GM12878 (cell line): ENCODE data around the gene CD300H.

Experiments used
- EGR1 ChIP-seq, 2 experiments: IDR thresholded peaks; 1 replicate in 1 of 2; 2 replicates in 1 of 2; pipeline ENCODE4 v1.6.1; 2011 to 2012; ENCODE audit warnings: low read depth in 2 of 2, low read length in 2 of 2, borderline replicate concordance in 1 of 2, mild to moderate bottlenecking in 1 of 2, moderate library complexity in 1 of 2
- MTA3 ChIP-seq: IDR thresholded peaks from 2 replicates; pipeline ENCODE4 v1.6.1; 2012; ENCODE audit warnings: low read length, inconsistent platforms, borderline replicate concordance
- NFYB ChIP-seq: IDR thresholded peaks from 2 replicates; pipeline ENCODE4 v1.6.1; 2011; ENCODE audit warnings: low read depth, mild to moderate bottlenecking, low read length, improper control_type of control experiment, moderate library complexity; ENCODE audit not compliant: insufficient read depth
- POLR2A ChIP-seq: IDR thresholded peaks from 2 replicates; pipeline ENCODE4 v1.6.1; 2011; ENCODE audit warnings: low read depth, mild to moderate bottlenecking, low read length
- RAD21 ChIP-seq: IDR thresholded peaks from 2 replicates; pipeline ENCODE4 v1.6.1; 2011; ENCODE audit warnings: mild to moderate bottlenecking, low read depth, low read length, moderate library complexity; ENCODE audit not compliant: insufficient read depth
- SPI1 ChIP-seq: IDR thresholded peaks from 2 replicates; pipeline ENCODE4 v1.6.1; 2011; ENCODE audit warnings: low read depth, mild to moderate bottlenecking, low read length, moderate library complexity, borderline replicate concordance; ENCODE audit not compliant: insufficient read depth
- TF ChIP-seq, protein P1 (sequence below): fragments of 450-650 bp; conservative IDR thresholded peaks from 2 replicates; pipeline ENCODE4 v1.6.1; 2017; ENCODE audit warnings: mild to moderate bottlenecking, moderate library complexity
- TF ChIP-seq, protein P2 (sequence below), 3 experiments: IDR thresholded peaks in 2 of 3; conservative IDR thresholded peaks in 1 of 3; 2 replicates each; pipeline ENCODE4 v1.5.1; 2011; ENCODE audit warnings: low read depth in 3 of 3, low read length in 3 of 3, mild to moderate bottlenecking in 3 of 3, control low read depth in 2 of 3, moderate library complexity in 2 of 3, inconsistent platforms in 1 of 3, mixed read lengths in 1 of 3; ENCODE audit not compliant: control insufficient read depth in 2 of 3, insufficient read depth in 1 of 3; ENCODE audit errors: extremely low read depth in 1 of 3
- TF ChIP-seq, protein P3 (sequence below): fragments of 450-650 bp; IDR thresholded peaks from 2 replicates; pipeline ENCODE4 v1.6.1; 2018; ENCODE audit warnings: borderline replicate concordance, mild to moderate bottlenecking; ENCODE audit not compliant: partially characterized antibody

DNA sequence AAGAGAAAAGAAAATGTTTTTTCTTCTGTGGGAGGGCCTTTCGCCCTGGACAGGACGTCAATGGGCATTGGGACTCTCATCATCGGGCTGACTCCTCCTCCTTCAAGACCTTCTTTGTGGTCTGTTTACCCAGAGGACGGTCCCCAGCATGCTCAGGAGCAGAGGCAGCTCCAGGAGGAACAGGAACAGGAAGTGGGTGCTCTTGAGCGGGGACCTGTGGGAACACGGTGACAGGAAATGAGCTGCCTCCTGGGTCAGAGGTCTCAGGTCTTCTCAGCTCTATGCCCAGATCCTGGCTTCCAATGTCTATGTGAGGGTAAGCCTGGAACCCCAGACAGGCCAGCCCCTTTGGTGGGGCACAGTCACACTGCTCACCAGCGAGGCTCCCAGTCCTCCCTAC, 12.6 kb upstream of the CD300H start:
- TF ChIP-seq, protein P1, sequence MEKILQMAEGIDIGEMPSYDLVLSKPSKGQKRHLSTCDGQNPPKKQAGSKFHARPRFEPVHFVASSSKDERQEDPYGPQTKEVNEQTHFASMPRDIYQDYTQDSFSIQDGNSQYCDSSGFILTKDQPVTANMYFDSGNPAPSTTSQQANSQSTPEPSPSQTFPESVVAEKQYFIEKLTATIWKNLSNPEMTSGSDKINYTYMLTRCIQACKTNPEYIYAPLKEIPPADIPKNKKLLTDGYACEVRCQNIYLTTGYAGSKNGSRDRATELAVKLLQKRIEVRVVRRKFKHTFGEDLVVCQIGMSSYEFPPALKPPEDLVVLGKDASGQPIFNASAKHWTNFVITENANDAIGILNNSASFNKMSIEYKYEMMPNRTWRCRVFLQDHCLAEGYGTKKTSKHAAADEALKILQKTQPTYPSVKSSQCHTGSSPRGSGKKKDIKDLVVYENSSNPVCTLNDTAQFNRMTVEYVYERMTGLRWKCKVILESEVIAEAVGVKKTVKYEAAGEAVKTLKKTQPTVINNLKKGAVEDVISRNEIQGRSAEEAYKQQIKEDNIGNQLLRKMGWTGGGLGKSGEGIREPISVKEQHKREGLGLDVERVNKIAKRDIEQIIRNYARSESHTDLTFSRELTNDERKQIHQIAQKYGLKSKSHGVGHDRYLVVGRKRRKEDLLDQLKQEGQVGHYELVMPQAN: no peak
- TF ChIP-seq, protein P2, sequence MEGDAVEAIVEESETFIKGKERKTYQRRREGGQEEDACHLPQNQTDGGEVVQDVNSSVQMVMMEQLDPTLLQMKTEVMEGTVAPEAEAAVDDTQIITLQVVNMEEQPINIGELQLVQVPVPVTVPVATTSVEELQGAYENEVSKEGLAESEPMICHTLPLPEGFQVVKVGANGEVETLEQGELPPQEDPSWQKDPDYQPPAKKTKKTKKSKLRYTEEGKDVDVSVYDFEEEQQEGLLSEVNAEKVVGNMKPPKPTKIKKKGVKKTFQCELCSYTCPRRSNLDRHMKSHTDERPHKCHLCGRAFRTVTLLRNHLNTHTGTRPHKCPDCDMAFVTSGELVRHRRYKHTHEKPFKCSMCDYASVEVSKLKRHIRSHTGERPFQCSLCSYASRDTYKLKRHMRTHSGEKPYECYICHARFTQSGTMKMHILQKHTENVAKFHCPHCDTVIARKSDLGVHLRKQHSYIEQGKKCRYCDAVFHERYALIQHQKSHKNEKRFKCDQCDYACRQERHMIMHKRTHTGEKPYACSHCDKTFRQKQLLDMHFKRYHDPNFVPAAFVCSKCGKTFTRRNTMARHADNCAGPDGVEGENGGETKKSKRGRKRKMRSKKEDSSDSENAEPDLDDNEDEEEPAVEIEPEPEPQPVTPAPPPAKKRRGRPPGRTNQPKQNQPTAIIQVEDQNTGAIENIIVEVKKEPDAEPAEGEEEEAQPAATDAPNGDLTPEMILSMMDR (IDR thresholded peaks at IDR 0.05 in 2 of 3, conservative IDR thresholded peaks at IDR 0.05 in 1 of 3; ENCODE audit: control insufficient read depth in 2 of 3, extremely low read depth in 1 of 3, insufficient read depth in 1 of 3, low read depth in 3 of 3, low read length in 3 of 3): no peak
- no peak; the same call in 1 of the 2 replicates for TF ChIP-seq SPI1
- TF ChIP-seq POLR2A: no peak
- TF ChIP-seq EGR1 (IDR thresholded peaks at IDR 0.05; ENCODE audit: borderline replicate concordance in 1 of 2, low read depth in 2 of 2, low read length in 2 of 2): no peak
- TF ChIP-seq NFYB: no peak
- TF ChIP-seq RAD21: no peak
- TF ChIP-seq, protein P3, sequence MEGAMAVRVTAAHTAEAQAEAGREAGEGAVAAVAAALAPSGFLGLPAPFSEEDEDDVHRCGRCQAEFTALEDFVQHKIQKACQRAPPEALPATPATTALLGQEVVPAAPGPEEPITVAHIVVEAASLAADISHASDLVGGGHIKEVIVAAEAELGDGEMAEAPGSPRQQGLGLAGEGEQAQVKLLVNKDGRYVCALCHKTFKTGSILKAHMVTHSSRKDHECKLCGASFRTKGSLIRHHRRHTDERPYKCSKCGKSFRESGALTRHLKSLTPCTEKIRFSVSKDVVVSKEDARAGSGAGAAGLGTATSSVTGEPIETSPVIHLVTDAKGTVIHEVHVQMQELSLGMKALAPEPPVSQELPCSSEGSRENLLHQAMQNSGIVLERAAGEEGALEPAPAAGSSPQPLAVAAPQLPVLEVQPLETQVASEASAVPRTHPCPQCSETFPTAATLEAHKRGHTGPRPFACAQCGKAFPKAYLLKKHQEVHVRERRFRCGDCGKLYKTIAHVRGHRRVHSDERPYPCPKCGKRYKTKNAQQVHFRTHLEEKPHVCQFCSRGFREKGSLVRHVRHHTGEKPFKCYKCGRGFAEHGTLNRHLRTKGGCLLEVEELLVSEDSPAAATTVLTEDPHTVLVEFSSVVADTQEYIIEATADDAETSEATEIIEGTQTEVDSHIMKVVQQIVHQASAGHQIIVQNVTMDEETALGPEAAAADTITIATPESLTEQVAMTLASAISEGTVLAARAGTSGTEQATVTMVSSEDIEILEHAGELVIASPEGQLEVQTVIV: no peak
- TF ChIP-seq MTA3: no peak
